B cell (primary cell): ENCODE results near the gene ORM1. TPM values are rescaled to one million over a fixed set of nuclear protein-coding genes. Genes with fewer than 3 reads are reported as not detected.

Experiments used
- ATAC-seq: fragments of 200-7000 bp; cut with Tn5 transposase; one replicate; pipeline ENCODE4 v1.10.0; 2021; ENCODE audit warnings: low read depth, mild to moderate bottlenecking, moderate number of reproducible peaks, moderate library complexity
- CTCF ChIA-PET: fragments of 350-600 bp; sonication (Branson Sonifier 250); formaldehyde crosslinking; loops from one replicate; lab custom pipeline; 2021; ENCODE audit warnings: antibody characterized with exemption, inconsistent platforms; lab: Charles Lee
- POLR2A ChIA-PET: fragments of 350-600 bp; sonication (Branson Sonifier 250); formaldehyde crosslinking; loops from one replicate; lab custom pipeline; 2021; ENCODE audit warnings: antibody characterized with exemption; lab: Charles Lee
- DNase-seq: peaks from one replicate; pipeline ENCODE4 v3.0.0; 2013
- H2AFZ ChIP-seq: 2 replicates; pipeline ENCODE4 v1.6.1; 2012; ENCODE audit warnings: mild to moderate bottlenecking, low read depth, low read length; ENCODE audit not compliant: insufficient read depth, poor library complexity, severe bottlenecking
- H3K27ac ChIP-seq, 2 donors: 1 replicate in 1 of 2; 2 replicates in 1 of 2; pipeline ENCODE4 v1.5.1; 2012 to 2013; ENCODE audit warnings: low read length in 2 of 2, mild to moderate bottlenecking in 2 of 2, moderate library complexity in 1 of 2
- H3K27me3 ChIP-seq, 4 experiments: fragments of 200-600 bp in 1 of 4; sonication (generic) in 1 of 4; replicated peaks in 1 of 4; 1 replicate in 2 of 4; 2 replicates in 2 of 4; pipeline versions ENCODE4 v1.6.1 to v1.7.0; 2013 to 2016; ENCODE audit warnings: low read length in 3 of 4, mild to moderate bottlenecking in 2 of 4, mixed read lengths in 1 of 4, moderate library complexity in 1 of 4; ENCODE audit not compliant: insufficient read depth in 4 of 4, control insufficient read depth in 3 of 4; ENCODE audit errors: control extremely low read depth in 1 of 4
- H3K36me3 ChIP-seq, 2 experiments: replicated peaks in 1 of 2; 1 replicate in 1 of 2; 2 replicates in 1 of 2; pipeline versions ENCODE4 v1.6.1 to v1.7.1; 2013; ENCODE audit warnings: low read length in 1 of 2; ENCODE audit not compliant: insufficient read depth in 2 of 2, control insufficient read depth in 1 of 2; ENCODE audit errors: control extremely low read depth in 1 of 2, extremely low read depth in 1 of 2
- H3K4me1 ChIP-seq, 2 donors: fragments of 200-600 bp in 1 of 2; sonication (generic) in 1 of 2; 1 replicate in 1 of 2; 2 replicates in 1 of 2; pipeline versions ENCODE4 v1.5.1 to v1.6.1; 2013 to 2017; ENCODE audit warnings: low read length in 2 of 2; ENCODE audit not compliant: control insufficient read depth in 2 of 2, insufficient read depth in 2 of 2
- H3K4me2 ChIP-seq: replicated peaks from 2 replicates; pipeline ENCODE3; 2012; ENCODE audit warnings: mild to moderate bottlenecking, low read depth, low read length; ENCODE audit not compliant: poor library complexity, severe bottlenecking
- H3K4me3 ChIP-seq, 5 experiments: fragments of 200-600 bp in 1 of 5; sonication (generic) in 1 of 5; 1 replicate in 3 of 5; 2 replicates in 2 of 5; pipeline versions ENCODE4 v1.5.1 to v1.7.0; 2011 to 2016; ENCODE audit warnings: low read length in 4 of 5, mild to moderate bottlenecking in 4 of 5, low read depth in 2 of 5, control low read depth in 1 of 5, moderate library complexity in 1 of 5; ENCODE audit not compliant: insufficient read depth in 1 of 5; ENCODE audit errors: control extremely low read depth in 1 of 5, extremely low read depth in 1 of 5
- H3K79me2 ChIP-seq: fragments of 200-600 bp; sonication (generic); one replicate; pipeline ENCODE4 v1.6.0; 2016; ENCODE audit warnings: low read length; ENCODE audit not compliant: control insufficient read depth, insufficient read depth
- H3K9ac ChIP-seq: fragments of 200-600 bp; sonication (generic); 2 replicates; pipeline ENCODE4 v1.6.1; 2017; ENCODE audit warnings: mild to moderate bottlenecking, low read length, moderate library complexity
- H3K9me3 ChIP-seq, 3 donors: one replicate each; pipeline versions ENCODE4 v1.6.1 to v1.7.1; 2013; ENCODE audit warnings: low read length in 2 of 3; ENCODE audit not compliant: control insufficient read depth in 2 of 3, insufficient read depth in 1 of 3; ENCODE audit errors: control extremely low read depth in 1 of 3
- H4K20me1 ChIP-seq: 2 replicates; pipeline ENCODE4 v1.6.0; 2012; ENCODE audit warnings: mild to moderate bottlenecking, low read length; ENCODE audit not compliant: insufficient read depth, control insufficient read depth, poor library complexity, severe bottlenecking
- H3K27ac Mint-ChIP-seq: one replicate; pipeline ENCODE4 v1.8.0; 2021; ENCODE audit warnings: mixed read lengths
- H3K27me3 Mint-ChIP-seq: one replicate; pipeline ENCODE4 v1.8.0; 2021; ENCODE audit warnings: mixed read lengths
- H3K4me1 Mint-ChIP-seq: one replicate; pipeline ENCODE4 v1.8.0; 2021; ENCODE audit warnings: mixed read lengths
- H3K4me3 Mint-ChIP-seq: one replicate; pipeline ENCODE4 v1.8.0; 2021; ENCODE audit warnings: mixed read lengths
- H3K9me3 Mint-ChIP-seq: one replicate; pipeline ENCODE4 v1.8.0; 2022; ENCODE audit warnings: mixed read lengths; ENCODE audit not compliant: insufficient read depth
- CTCF ChIP-seq: fragments of 200-600 bp; IDR thresholded peaks from one replicate; pipeline ENCODE4 v1.8.0; 2022; ENCODE audit warnings: antibody characterized with exemption, mild to moderate bottlenecking
- EZH2 ChIP-seq: IDR thresholded peaks from 2 replicates; pipeline ENCODE4 v1.6.1; 2012; ENCODE audit warnings: borderline replicate concordance, low read depth, mild to moderate bottlenecking, moderate library complexity, low read length; ENCODE audit not compliant: insufficient read depth, poor library complexity, severe bottlenecking
- WGBS: methylation state at CpG from one replicate; pipeline ENCODE4 v1.1.5; 2013; ENCODE audit warnings: missing lambda C conversion rate; ENCODE audit not compliant: insufficient coverage; 5-methylcytosine and 5-hydroxymethylcytosine counted together
- intact Hi-C: fragments of 100-400 bp; cut with micrococcal nuclease; formaldehyde crosslinking; loops from one replicate; pipeline ENCODE4 v1.10.0; 2022
- polyA plus RNA-seq: library from polyadenylated mRNA; depleted of rRNA; stranded (reverse); fragments of >200 nt; gene quantifications from 2 replicates; pipeline ENCODE4 v1.2.3, GENCODE V29; 2012
- total RNA-seq, 2 donors: library from RNA; stranded (reverse); fragments of 120-200 nt in 1 of 2; gene quantifications; 1 replicate in 1 of 2; 2 replicates in 1 of 2; pipeline versions ENCODE4 v1.2.3 to v1.2.4, GENCODE V29; 2013 to 2022

Gene ORM1
- total and polyA plus RNA-seq, 2 donors (not counting 1 experiment from before 2014, with no cell fraction given), result 0.13 TPM; not detected in 1

DNA sequence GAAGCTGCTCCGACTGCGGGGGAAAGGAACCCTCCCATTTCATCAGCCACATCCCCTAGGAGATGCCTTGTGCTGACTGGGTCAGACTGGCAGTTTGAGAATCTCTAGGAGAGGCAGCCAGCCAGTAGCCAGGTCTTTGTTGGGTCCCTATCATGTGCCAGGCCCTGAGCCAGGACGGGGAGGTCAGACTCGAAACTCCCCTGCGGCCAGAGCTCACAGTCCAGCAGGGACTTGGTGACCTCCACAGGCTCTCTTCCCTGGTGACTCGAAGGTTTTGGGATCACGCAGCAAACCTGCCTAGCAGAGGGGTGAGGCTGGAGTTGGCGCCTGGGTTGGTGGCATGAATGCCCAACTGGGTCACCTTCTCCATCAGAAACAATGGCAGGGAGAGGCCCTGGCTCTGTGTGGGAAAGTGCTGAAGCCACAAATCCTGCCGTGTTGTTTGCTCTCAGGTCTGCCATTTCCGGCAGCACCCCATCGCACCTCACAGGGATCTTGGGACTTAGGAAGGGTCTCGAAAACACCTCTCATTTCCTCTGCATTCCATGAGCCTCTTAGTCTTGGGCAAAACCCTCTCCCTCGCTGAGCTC is 14.4 kb upstream of the ORM1 start:
- DNase-seq, result no peak
- WGBS, result 95% methylated on average over 10 of the region's 13 CpGs
- Histone ChIP-seq H3K4me1 (peaks cover 0 to 6% of the 10 kb centered on the region in 2 donors), H2AFZ (no peak overlapping the region), H3K9ac (no peak overlapping the region), H3K4me2 (no peak overlapping the region), H3K27me3 (peaks cover 0 to 6% (median 1%) of the 10 kb centered on the region in 4 experiments), H3K9me3 (no peaks in the 10 kb centered on the region), H4K20me1 (no peaks in the 10 kb centered on the region), H3K27ac (no peak overlapping the region), H3K36me3 (no peaks in the 10 kb centered on the region), H3K79me2 (no peaks in the 10 kb centered on the region), H3K4me3 (no peak overlapping the region)
- no peak for TF ChIP-seq EZH2
- TF ChIP-seq CTCF, result no peak
- intact Hi-C loops, result no loop called here
- Mint-ChIP-seq H3K4me3 (no peak overlapping the region), H3K27me3 (peaks cover 4% of the 10 kb centered on the region), H3K9me3 (no peaks in the 10 kb centered on the region), H3K27ac (no peak overlapping the region), H3K4me1 (peaks cover 3% of the 10 kb centered on the region)
- ChIA-PET CTCF (interaction anchor here (0.8 kb wide), 1 partner anchor 17 kb away, joined by 3 read pairs; no protein-coding TSS in a partner anchor), POLR2A (no interaction called here)
- no peak for ATAC-seq

GRCh38 chr9:114309096-114309495 is 13.8 kb upstream of the ORM1 start:
- H3K27me3 ChIP-seq, result peaks cover 0 to 6% (median 1%) of the 10 kb centered on the region in 4 experiments
- H3K9me3 Mint-ChIP-seq, result no peaks in the 10 kb centered on the region
- H3K4me3 Mint-ChIP-seq, result no peak overlapping the region
- H3K9ac ChIP-seq, result no peak overlapping the region
- H3K4me3 ChIP-seq, result no peak overlapping the region
- H3K79me2 ChIP-seq, result no peaks in the 10 kb centered on the region
- no peak overlapping the region for H3K27ac ChIP-seq
- no peak overlapping the region for H2AFZ ChIP-seq
- no peak for TF ChIP-seq CTCF
- no peak for TF ChIP-seq EZH2
- 88% methylated on average over 5 of the region's 13 CpGs for WGBS
- ChIA-PET CTCF (no interaction called here), POLR2A (no interaction called here)
- no peak for ATAC-seq
- DNase-seq, result no peak
- peaks cover 2% of the 10 kb centered on the region for H3K27me3 Mint-ChIP-seq
- no peaks in the 10 kb centered on the region for H3K36me3 ChIP-seq
- peaks cover 0 to 6% of the 10 kb centered on the region in 2 donors for H3K4me1 ChIP-seq
- no peak overlapping the region for H3K27ac Mint-ChIP-seq
- no peaks in the 10 kb centered on the region for H4K20me1 ChIP-seq
- no peak overlapping the region for H3K4me2 ChIP-seq
- peaks cover 3% of the 10 kb centered on the region for H3K4me1 Mint-ChIP-seq
- intact Hi-C loops, result no loop called here
- peaks cover 0 to 3% (median 0%) of the 10 kb centered on the region in 3 donors for H3K9me3 ChIP-seq
